Measurements from ENCODE around the gene BICDL1.
"Not testable (repeated sequence)": the region's sequence is repeated elsewhere in the genome, so short reads cannot be mapped to it uniquely, and the experiment has no call there.

The BICDL1 gene, protein sequence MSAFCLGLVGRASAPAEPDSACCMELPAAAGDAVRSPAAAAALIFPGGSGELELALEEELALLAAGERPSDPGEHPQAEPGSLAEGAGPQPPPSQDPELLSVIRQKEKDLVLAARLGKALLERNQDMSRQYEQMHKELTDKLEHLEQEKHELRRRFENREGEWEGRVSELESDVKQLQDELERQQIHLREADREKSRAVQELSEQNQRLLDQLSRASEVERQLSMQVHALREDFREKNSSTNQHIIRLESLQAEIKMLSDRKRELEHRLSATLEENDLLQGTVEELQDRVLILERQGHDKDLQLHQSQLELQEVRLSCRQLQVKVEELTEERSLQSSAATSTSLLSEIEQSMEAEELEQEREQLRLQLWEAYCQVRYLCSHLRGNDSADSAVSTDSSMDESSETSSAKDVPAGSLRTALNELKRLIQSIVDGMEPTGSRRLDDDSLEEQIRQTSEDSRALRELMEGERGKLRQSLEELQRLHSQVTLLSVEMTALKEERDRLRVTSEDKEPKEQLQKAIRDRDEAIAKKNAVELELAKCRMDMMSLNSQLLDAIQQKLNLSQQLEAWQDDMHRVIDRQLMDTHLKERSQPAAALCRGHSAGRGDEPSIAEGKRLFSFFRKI

DNA sequence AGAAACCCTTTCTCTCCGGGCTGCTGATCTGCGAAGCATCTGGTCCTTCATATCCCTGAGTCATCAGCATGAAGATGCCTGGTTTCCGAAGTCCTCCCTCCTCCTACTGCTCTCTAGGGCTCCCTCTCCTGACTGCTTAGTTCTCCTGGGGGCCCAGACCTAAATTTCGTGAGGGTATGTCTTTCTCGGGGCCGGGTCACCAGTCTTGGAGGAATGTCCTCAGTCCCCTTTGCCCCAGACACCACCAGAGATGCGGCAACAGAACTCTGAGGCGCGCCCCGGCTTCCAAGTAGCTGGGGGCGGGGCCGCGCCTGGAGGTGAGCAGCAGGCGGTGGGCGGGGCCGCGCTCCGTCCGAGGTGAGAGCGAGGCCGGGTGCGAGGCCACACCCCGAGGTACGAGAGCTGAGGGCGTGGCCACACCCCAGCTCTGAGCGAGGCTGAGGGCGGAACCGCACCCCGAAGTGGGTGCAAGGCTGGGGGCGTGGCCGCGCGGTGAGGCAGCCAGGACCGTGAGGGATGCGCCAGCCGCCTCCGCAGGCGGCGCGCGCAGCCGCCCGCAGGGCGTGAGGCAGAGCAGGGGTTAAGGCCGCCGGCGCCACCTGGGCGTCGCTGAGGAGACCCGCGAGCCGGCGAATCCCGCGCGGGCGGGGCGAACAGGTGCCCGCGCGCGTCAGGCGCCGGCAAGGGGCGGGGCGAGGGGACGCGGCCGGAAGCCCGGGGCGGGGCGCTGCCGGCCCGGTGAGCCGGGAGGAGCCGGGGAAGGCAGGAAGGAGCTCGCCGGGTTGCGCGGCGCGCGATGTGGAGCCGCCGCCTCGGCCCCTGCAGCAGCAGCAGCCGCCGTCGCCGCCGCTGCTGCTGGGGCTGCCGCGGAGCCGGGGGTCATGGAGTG lies at the start of gene BICDL1:
TSS of gene BICDL1 (plus strand) at position 765 of the 889 bp plus-strand sequence. CDS start 633 bp downstream, outside the sequence.
- DNase-seq (ENCODE audit: low spot score), result peak; percentile 79

GRCh38 chr12:119940897-119941296 lies 48.1 kb upstream of the BICDL1 start:
- DNase-seq (ENCODE audit: low spot score), result no peak

GRCh38 chr12:119942386-119942785 lies 46.6 kb upstream of the BICDL1 start:
- no peak for DNase-seq (ENCODE audit: low spot score)

GRCh38 chr12:119946213-119946612 lies 42.8 kb upstream of the BICDL1 start:
- DNase-seq (ENCODE audit: low spot score), result no peak

GRCh38 chr12:119949145-119949544 lies 39.9 kb upstream of the BICDL1 start:
- DNase-seq (ENCODE audit: low spot score), result no peak

DNA sequence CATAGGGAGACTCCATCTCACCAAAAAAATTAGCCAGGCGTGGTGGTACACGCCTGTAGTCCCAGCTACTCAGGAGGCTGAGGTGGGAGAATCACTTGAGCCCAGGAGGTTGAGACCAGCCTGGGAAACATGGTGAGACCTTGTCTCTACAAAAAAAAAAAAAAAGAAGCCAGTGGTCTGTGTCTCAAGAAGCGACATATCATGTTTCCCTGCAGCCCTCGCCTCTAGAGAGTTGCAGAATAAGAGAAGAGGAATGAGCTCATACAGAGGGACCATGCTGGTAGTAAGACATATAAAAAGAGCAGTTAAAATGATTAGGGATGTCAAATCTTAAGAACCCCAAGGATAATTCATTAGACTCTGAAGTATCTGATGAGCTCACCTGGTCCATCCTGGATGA lies 39.4 kb upstream of the BICDL1 start:
- DNase-seq (ENCODE audit: low spot score), result no peak

DNA sequence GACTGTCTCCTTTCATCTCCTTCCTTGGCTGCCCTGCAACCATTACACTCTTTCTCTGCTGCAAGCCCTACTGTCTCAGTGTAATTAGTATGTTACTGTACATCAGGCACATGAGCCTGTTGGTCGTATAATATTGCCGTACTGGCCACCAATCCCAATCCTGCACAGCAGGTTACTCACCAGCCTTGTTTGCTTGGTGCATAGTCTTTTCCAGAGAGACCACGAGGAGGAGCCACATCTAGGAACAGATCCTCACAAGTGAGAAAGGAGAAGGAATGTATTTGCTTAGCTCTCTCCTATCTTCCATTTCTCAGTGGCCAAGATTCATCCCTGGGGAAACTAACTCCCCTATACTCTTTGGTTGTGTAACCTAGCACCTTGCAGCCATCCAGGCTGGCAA lies 33.0 kb upstream of the BICDL1 start:
- DNase-seq (ENCODE audit: low spot score), result no peak

- DNase-seq (ENCODE audit: low spot score), result no peak
Measured at GRCh38 chr12:119957135-119957534, 31.9 kb upstream of the BICDL1 start.

DNA sequence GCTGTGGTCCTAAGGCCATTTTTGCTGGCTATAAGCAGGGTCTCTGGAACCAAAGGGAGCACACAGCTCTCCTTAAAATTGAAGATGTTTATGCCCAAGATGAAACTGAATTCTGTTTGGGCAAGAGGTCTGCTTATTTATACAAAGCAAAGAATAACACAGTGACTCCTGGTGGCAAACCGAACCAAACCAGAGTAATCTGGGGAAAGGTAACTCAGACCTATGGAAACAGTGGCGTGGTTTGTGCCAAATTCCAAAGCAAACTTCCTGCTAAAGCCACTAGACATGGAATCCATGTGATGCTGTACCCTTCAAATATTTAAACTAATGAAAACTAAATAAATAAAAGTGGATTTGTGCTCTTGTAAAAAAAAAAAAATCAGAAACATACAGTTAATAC lies 29.6 kb upstream of the BICDL1 start:
- no peak for DNase-seq (ENCODE audit: low spot score)

- DNase-seq (ENCODE audit: low spot score), result no peak
Measured at GRCh38 chr12:119964123-119964522, 24.9 kb upstream of the BICDL1 start.

- no peak for DNase-seq (ENCODE audit: low spot score)
Measured at GRCh38 chr12:119964929-119965328, 24.1 kb upstream of the BICDL1 start.

GRCh38 chr12:119980242-119980641 lies 8.8 kb upstream of the BICDL1 start:
- no peak for DNase-seq (ENCODE audit: low spot score)

DNA sequence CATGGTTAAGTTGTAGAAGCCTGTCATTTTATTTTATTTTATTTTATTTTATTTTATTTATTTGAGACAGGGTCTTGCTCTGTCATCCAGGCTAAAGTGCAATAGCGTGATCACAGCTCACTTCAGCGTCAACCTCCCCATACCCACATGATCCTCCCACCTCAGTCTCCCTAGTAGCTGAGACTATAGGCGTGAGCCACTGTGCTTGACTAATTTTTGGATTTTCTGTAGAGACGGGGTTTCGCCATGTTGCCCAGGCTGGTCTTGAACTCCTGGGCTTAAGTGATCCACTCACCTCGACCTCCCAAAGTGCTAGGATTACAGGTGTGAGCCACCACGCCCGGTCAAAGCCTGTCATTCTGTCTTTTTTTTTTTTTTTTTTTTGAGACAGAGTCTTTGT lies 8.3 kb upstream of the BICDL1 start:
- DNase-seq (ENCODE audit: low spot score), result not testable (repeated sequence)

- peak; percentile 49 for DNase-seq (ENCODE audit: low spot score)
Measured at GRCh38 chr12:119989361-119989730, 310 bp downstream of the BICDL1 start.

DNA sequence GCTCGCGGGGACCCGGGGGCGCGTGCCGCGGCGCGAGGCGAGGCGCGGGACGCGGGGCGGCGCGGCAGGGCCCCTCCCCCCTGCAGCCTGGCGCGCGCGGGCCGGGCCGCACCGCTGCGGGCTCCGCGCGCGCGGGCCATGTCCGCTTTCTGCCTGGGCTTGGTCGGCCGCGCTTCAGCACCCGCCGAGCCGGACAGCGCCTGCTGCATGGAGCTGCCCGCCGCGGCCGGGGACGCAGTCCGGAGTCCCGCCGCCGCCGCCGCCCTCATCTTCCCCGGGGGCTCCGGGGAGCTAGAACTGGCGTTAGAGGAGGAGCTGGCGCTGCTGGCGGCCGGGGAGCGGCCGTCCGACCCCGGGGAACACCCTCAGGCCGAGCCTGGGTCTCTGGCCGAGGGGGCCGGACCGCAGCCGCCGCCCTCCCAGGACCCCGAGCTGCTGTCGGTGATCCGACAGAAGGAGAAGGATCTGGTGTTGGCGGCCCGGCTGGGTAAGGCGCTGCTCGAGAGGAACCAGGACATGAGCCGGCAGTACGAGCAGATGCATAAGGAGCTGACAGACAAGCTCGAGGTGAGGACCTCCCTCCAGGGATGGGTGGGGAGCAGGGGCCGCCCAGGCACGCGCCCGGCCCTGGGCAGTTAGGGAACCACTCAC lies 820 bp downstream of the BICDL1 start:
- peak; percentile 43 for DNase-seq (ENCODE audit: low spot score)

DNA sequence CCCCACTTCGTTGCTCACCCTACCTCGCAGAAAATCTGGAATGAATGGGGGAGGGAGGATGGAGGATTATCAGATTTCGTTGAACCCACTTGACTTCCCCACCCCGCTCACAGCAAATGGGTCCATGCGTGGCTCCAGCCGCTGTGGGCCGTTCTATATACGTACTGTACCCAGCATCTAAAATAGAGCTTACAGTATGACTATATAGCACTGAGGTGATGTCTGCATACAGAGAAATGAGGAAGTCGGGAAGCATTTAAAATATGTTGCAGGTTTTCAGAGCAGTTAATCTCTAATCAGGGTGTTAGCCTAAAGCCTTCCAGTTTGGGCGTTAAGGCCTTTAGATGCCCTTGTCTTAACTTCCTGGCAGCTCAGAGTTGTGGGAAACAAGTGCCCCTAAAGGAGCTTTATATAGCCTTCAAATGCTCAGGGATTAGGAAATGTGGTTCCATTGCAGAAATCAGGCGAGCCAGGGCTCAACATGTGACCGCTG lies 1.4 kb downstream of the BICDL1 start:
- peak; percentile 18 for DNase-seq (ENCODE audit: low spot score)

DNA sequence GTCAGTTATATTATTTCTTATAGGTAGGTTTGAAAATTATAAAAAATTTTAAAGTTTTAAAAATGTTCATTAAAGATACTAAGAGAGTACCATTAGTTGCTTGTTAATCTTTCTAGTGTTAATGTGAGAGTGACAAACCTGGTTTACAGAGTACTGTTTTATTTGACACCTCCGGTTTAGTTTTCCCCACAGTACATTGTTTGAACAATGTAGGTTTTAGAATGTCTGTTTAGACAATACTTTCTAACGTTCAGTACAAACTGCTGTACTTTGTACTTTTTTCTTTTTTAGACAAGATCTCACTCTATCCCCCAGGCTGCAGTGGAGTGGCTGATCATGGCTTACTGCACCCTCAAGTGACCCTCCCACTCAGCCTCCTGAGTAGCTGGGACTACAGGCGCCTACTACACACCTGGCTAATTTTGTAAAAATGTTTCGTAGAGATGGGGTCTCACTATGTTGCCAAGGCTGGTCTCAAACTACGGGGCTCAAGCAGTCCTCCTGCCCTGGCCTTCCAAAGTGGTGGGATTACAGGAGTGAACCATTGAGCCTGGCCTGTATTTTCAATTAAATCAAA lies 3.2 kb downstream of the BICDL1 start:
- DNase-seq (ENCODE audit: low spot score), result no peak

DNA sequence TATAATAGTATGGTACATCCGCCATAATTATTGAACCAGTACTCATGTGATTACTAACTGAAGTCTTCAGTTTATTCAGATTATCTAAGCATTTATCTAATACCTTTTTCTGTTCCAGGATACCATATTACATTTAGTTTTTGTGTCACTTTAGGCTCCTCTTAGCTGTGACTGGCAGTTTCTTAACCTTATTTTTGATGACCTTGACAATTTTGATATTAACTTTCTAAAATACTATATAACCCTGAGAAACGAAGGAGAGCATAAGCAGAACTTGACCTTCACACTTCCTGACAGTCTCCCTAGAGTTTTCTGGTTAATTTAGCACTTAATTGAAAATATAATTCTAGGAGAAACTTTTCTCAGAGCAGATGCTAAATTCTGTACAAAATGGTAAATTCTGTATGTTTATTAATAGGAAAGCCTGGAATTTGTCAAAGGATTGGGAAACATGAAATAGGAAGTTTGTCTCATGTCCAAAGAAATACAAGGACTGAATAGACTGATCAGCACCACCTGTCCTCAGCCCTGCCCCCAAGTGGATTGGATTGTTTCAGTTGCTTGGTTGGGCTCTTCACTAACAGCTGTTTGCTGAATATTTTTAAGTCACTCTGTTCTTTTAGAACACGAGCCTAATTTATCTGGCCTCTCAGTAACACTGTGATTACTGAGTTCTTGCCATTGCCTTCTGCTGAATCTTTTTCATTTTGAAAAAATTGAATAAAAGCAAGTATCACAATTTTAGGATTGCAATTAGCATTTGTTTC lies 6.0 kb downstream of the BICDL1 start:
- no peak for DNase-seq (ENCODE audit: low spot score)

DNA sequence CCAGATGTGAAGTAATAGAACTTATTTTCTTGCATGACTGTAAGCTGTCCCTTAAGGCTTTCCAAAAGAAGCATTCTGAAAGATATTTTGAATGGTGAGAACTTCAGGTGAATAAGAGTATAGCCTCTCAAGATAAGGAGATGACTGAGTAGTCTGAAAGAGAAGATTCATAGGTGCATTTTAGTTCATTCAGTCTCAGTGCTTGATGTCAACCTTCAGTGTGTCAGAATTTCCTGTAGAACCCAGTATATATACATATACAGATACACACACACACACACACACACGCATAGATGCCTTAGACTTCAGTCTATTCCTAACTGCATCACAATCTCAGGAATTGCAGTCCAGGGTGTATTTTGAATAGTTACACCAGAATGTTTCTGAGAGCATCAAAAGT lies 7.4 kb downstream of the BICDL1 start:
- DNase-seq (ENCODE audit: low spot score), result no peak

GRCh38 chr12:119998471-119999245 lies 9.6 kb downstream of the BICDL1 start:
- DNase-seq (ENCODE audit: low spot score), result no peak
